Hepatocyte (in vitro differentiated cells): ENCODE data around the gene NEK1.

ENCODE experiments used
- CTCF ChIP-seq: fragments of 200-600 bp; sonication (generic); IDR thresholded peaks from 2 replicates; pipeline ENCODE4 v1.5.1; 2016; ENCODE audit warnings: antibody characterized with exemption, mild to moderate bottlenecking; ENCODE audit not compliant: poor library complexity
- EZH2 ChIP-seq: fragments of 200-600 bp; sonication (generic); IDR thresholded peaks from 2 replicates; pipeline ENCODE4 v1.6.1; 2016; ENCODE audit warnings: antibody characterized with exemption, mild to moderate bottlenecking, borderline replicate concordance

GRCh38 chr4:169372791-169373190 lies 239.6 kb downstream of the NEK1 start:
- TF ChIP-seq CTCF (no peak), EZH2 (no peak)
